ENCODE data around the gene YDJC. TPM values are rescaled to one million over a fixed set of nuclear protein-coding genes. Genes with fewer than 3 reads are reported as not detected.
"Not testable (repeated sequence)": the region's sequence is repeated elsewhere in the genome, so short reads cannot be mapped to it uniquely, and the experiment has no call there.

YDJC gene
- total RNA-seq, 1 experiment from 2014 or later: 160 TPM

DNA sequence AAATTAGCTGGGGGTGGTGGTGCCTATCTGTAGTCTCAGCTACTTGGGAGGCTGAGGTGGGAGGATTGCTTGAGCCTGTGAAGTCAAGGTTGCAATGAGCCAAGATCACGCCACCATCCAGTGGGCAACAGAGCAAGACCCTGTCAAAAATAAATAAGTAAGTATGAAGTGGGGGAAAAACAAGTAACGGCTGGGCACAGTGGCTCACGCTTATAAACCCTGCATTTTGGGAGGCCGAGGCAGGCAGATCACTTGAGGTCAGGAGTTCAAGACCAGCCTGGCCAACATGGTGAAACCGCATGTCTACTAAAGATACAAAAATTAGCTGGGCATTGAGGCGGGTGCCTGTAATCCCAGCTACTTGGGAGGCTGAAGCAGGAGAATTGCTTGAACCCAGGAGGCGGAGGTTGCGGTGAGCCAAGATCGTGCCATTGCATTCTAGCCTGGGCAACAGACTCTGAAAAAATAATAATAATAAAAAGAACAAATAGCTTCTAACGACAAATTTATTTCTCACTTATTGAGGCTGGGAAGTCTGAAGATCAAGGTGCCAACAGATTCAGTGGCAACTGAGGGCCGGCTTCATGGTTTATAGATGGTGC lies 20.2 kb downstream of the YDJC start:
- DNase-seq (ENCODE audit: low spot score): not testable (repeated sequence)

GRCh38 chr22:21606775-21607174 lies 23.0 kb downstream of the YDJC start:
- DNase-seq (ENCODE audit: low spot score): no peak

DNA sequence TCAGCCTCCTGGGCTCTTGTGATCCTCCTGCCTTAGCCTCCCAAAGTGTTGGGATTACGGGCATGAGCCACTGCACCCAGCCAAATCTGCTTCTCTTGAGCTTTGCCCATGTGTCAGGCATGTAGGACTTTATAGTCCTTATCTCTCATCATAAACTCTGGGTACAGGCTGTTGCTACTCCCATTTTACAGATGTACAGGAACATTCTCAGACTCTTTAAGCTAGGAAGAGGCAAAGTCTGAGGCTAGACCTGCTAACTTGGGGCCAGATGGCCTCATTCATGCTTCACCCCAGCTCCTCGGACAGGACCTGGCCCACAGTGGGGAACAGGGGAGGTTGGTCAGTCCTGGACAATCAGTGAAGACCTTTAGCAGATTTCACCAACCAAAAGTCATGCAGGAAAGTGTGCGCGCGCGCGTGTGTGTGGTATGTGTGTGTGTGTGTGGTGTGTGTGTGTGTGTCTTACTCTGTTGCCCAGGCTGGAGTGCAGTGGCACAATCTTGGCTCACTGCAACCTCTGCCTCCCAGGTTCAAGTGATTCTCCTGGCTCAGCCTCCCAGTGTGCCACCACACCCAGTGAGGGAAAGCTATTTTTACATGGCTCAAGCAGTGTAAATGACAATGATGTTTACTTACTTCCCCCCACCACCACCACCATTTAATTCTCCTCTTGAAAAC lies 23.8 kb downstream of the YDJC start:
- no peak for DNase-seq (ENCODE audit: low spot score)

- DNase-seq (ENCODE audit: low spot score): no peak
Measured at GRCh38 chr22:21603973-21604372, 25.8 kb downstream of the YDJC start.

GRCh38 chr22:21602579-21602978 lies 27.2 kb downstream of the YDJC start:
- DNase-seq (ENCODE audit: low spot score): no peak

GRCh38 chr22:21599053-21599893 lies 30.5 kb downstream of the YDJC start:
- DNase-seq (ENCODE audit: low spot score): no peak

DNA sequence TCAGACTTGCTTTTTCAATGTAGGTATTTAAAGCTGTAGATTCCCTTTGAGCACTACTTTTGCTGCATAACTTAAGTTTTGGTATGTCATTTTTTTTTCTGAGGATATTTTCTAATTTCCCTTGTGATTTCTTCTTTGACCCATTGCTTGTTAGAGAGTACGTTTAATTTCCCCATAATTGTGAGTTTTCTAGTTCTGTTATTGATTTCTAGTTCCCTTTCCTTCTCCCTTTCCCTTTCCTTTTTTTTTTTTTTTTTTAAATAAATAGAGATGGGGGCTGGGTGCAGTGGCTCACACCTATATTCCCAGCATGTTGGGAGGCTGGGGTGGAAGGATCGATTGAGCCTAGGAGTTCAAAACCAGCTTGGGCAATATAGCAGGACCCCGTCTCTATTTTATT lies 31.5 kb downstream of the YDJC start:
- no peak for DNase-seq (ENCODE audit: low spot score)

GRCh38 chr22:21596356-21597135 lies 33.3 kb downstream of the YDJC start:
- not testable (repeated sequence) for DNase-seq (ENCODE audit: low spot score)

DNA sequence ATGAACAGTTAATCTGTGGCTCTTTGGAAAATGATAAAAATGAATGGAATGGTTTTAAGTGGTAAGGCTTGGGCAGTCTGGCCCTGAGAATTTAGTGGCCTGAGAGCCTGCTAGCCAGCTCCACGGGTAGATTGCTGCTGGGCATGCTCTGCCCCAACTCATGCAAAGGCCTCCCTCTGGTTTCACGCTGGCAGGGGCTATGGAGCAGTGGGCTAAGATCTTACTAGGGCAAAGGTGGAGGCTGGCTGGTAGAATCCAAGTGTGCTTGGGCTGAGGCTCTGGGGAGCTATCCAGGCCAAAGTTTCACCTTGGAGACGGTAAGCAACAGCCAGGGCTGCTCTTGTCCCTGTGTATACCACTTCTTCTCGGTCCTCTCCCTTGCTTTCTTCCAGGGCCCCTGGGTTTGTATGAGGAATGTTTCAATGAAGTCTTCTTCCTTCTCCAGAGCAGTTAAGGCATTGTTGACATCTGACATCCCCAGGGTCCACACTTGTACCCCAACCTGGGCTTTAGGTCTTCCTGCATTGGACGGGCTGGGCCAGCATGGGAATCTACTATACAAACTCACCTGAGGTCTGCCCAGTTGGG lies 34.9 kb downstream of the YDJC start:
- DNase-seq (ENCODE audit: low spot score): no peak

- DNase-seq (ENCODE audit: low spot score): peak; percentile 38
Measured at GRCh38 chr22:21593406-21594232, 36.2 kb downstream of the YDJC start.

GRCh38 chr22:21592422-21592821 lies 37.4 kb downstream of the YDJC start:
- DNase-seq (ENCODE audit: low spot score): no peak

- DNase-seq (ENCODE audit: low spot score): no peak
Measured at GRCh38 chr22:21591695-21592094, 38.1 kb downstream of the YDJC start.

- no peak for DNase-seq (ENCODE audit: low spot score)
Measured at GRCh38 chr22:21590809-21591641, 38.8 kb downstream of the YDJC start.

DNA sequence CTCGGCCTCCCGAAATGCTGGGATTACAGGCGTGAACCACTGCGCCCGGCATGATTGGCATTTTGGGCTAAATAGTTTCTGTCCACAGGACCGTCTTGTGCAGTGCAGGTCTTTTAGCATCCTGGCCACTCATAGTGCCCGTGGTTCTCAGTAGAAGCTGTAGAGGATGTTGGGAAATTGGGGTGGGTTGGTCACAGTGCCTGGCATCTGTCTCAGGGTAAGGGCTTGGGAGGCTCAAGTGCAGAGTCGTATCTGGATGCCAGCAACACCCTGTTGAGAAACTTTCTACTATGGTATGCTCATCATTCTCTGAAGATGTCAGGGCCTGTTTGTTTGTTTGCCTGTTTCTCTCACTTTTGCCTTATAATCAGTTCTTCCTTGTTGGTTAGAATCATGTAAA lies 40.4 kb downstream of the YDJC start:
- DNase-seq (ENCODE audit: low spot score): no peak

DNA sequence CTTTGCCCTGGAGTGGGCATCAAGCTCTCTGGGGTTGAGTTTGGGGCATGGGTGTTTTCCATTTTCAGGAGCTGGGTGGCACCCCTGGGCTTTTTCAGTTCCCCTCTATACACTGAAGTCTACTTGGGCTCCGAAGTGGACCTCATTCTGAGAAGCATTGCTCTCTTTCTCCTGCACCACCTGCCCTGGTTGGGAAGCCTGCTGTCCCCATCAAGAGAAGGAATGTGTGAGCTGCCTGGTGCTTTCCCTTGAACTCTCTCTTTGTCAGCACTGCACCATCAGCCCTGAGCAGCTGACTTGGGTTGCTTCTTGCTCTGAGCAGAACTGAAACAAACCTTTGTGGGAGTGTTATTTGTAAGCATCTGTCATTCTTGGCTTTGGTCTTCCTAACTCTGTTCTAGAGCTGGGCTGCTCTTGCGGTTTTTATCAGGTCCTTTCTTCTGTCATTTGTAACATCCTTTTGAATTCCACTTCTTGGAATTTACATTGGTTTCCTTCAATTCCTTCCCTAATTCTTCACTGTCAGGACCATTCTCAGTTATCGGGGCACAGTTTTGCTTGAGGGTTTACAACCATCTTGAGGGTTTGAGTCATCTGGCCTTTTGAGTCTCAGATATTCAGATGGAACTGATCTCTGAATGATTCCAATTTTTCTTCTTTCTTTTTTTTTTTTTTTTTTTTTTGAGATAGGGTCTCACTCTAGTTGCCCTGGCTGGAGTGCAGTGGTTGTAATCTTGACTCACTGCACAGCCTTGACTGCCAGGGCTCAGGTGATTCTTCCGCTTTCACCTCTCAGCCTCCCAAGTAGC lies 41.8 kb downstream of the YDJC start:
- DNase-seq (ENCODE audit: low spot score): no peak

GRCh38 chr22:21585389-21585788 lies 44.4 kb downstream of the YDJC start:
- no peak for DNase-seq (ENCODE audit: low spot score)

- no peak for DNase-seq (ENCODE audit: low spot score)
Measured at GRCh38 chr22:21582801-21583740, 46.8 kb downstream of the YDJC start.

All from HT-29 (cell line).